K562 (cell line): ENCODE data around the gene RUSC1. TPM values are rescaled to one million over a fixed set of nuclear protein-coding genes. Genes with fewer than 3 reads are reported as not detected.

Experiments
- ATAC-seq: fragments of 200-7000 bp; cut with Tn5 transposase; 3 replicates; pipeline ENCODE4 v1.9.1; 2020; ENCODE audit warnings: moderate library complexity
- BruUV-seq: library from RNA; stranded (reverse); fragments of 400-500 nt; replicated peaks from 2 replicates; lab custom pipeline; 2021; lab: Mats Ljungman, UMichigan
- CTCF ChIA-PET: fragments of 300-600 bp; formaldehyde crosslinking; extraction: SDS; loops from one replicate; lab custom pipeline; 2021; ENCODE audit warnings: low intra/inter-chr PET ratio; lab: Yijun Ruan, JAX
- POLR2A ChIA-PET: fragments of 300-600, 350-650 bp; sonication (Branson Sonifier 250); formaldehyde crosslinking; extraction: SDS; loops from one replicate; lab custom pipeline; 2021; ENCODE audit warnings: antibody characterized with exemption, inconsistent platforms; lab: Yijun Ruan, JAX
- DNase-seq, 4 experiments: peaks; one replicate each; pipeline versions ENCODE4 v3.0.0 to v3.0.0-alpha.2; 2011 to 2018; ENCODE audit warnings: low spot score in 3 of 4, mixed read lengths in 3 of 4; ENCODE audit errors: extremely low read depth in 1 of 4
- FAIRE-seq: peaks from 2 replicates; lab custom pipeline; 2011; peaks lifted over from hg19 to GRCh38; lab: Jason Lieb, UNC
- H2AFZ ChIP-seq: 2 replicates; pipeline ENCODE4 v1.6.0; 2011; ENCODE audit warnings: low read depth, low read length, control low read depth, inconsistent platforms
- H3K27ac ChIP-seq: fragments of 200-600 bp; 3 replicates; pipeline ENCODE4 v1.8.0; 2011; ENCODE audit warnings: low read depth, mild to moderate bottlenecking, control low read depth, inconsistent platforms, low read length, moderate library complexity, mixed read lengths; ENCODE audit errors: extremely low read depth
- H3K27me3 ChIP-seq, 2 experiments: fragments of 300-600 bp in 1 of 2; 2 replicates in 1 of 2; 3 replicates in 1 of 2; pipeline versions ENCODE4 v1.6.0 to v1.8.0; 2011; ENCODE audit warnings: inconsistent platforms in 2 of 2, low read length in 2 of 2, mild to moderate bottlenecking in 1 of 2, mixed read lengths in 1 of 2, moderate library complexity in 1 of 2; ENCODE audit not compliant: control insufficient read depth in 2 of 2, insufficient read depth in 2 of 2
- H3K36me3 ChIP-seq: fragments of 300-600 bp; 3 replicates; pipeline ENCODE4 v1.8.0; 2011; ENCODE audit warnings: mild to moderate bottlenecking, low read length, inconsistent platforms; ENCODE audit not compliant: control insufficient read depth, insufficient read depth
- H3K4me1 ChIP-seq, 2 experiments: fragments of 200-600 bp in 1 of 2; replicated peaks in 1 of 2; 2 replicates in 1 of 2; 3 replicates in 1 of 2; pipeline versions ENCODE4 v1.5.1 to v1.8.0; 2011; ENCODE audit warnings: inconsistent platforms in 2 of 2, low read length in 2 of 2, mild to moderate bottlenecking in 1 of 2, mixed read lengths in 1 of 2, moderate library complexity in 1 of 2; ENCODE audit not compliant: control insufficient read depth in 2 of 2, insufficient read depth in 2 of 2
- H3K4me2 ChIP-seq: 2 replicates; pipeline ENCODE4 v1.6.1; 2011; ENCODE audit warnings: low read length, control low read depth, inconsistent platforms, mixed read lengths; ENCODE audit not compliant: insufficient read depth
- H3K4me3 ChIP-seq: fragments of 200-600 bp; sonication (generic), shearing (Covaris generic); 2 replicates; pipeline ENCODE4 v1.5.1; 2016; ENCODE audit warnings: control low read depth, inconsistent platforms
- H3K79me2 ChIP-seq: fragments of 200-600 bp; 3 replicates; pipeline ENCODE4 v1.8.0; 2011; ENCODE audit warnings: low read length, inconsistent platforms; ENCODE audit not compliant: control insufficient read depth, insufficient read depth
- H3K9ac ChIP-seq, 2 experiments: 2 replicates each; pipeline versions ENCODE4 v1.6.0 to v1.6.1; 2011; ENCODE audit warnings: low read depth in 2 of 2, low read length in 2 of 2, control low read depth in 1 of 2, inconsistent platforms in 1 of 2, mild to moderate bottlenecking in 1 of 2, mixed read lengths in 1 of 2; ENCODE audit not compliant: insufficient read depth in 1 of 2
- H3K9me1 ChIP-seq: one replicate; pipeline ENCODE4 v1.6.0; 2011; ENCODE audit warnings: inconsistent platforms, mild to moderate bottlenecking, low read length, moderate library complexity; ENCODE audit not compliant: control insufficient read depth, insufficient read depth
- H3K9me3 ChIP-seq: replicated peaks from 2 replicates; pipeline ENCODE4 v1.5.1; 2011; ENCODE audit warnings: low read depth, low read length, inconsistent platforms; ENCODE audit not compliant: control insufficient read depth, insufficient read depth
- H4K20me1 ChIP-seq: replicated peaks from 2 replicates; pipeline ENCODE4 v1.6.1; 2011; ENCODE audit warnings: low read length, inconsistent platforms, mixed read lengths; ENCODE audit not compliant: control insufficient read depth, insufficient read depth
- AFF4 ChIP-seq: sonication (generic); formaldehyde crosslinking; IDR thresholded peaks from 2 replicates; pipeline ENCODE4 v1.8.0; 2023; ENCODE audit warnings: mild to moderate bottlenecking, missing genetic modification reagents
- ARID1B ChIP-seq: fragments of 450-650 bp; IDR thresholded peaks from 2 replicates; pipeline ENCODE4 v1.6.1; 2016; ENCODE audit warnings: antibody characterized with exemption, mild to moderate bottlenecking, inconsistent platforms
- ARNT ChIP-seq, 2 experiments: fragments of 450-650 bp; IDR thresholded peaks; 2 replicates each; pipeline ENCODE4 v1.6.1; 2016; ENCODE audit warnings: mild to moderate bottlenecking in 1 of 2
- CHD1 ChIP-seq: fragments of 200-600 bp; sonication (generic); IDR thresholded peaks from one replicate; pipeline ENCODE4 v1.6.1; 2012; ENCODE audit warnings: mild to moderate bottlenecking, moderate library complexity, low read length, inconsistent platforms
- CSDE1 ChIP-seq, 2 experiments: fragments of 450-650 bp; IDR thresholded peaks; 2 replicates each; pipeline ENCODE4 v1.6.1; 2016; ENCODE audit warnings: mild to moderate bottlenecking in 1 of 2
- HEY1 ChIP-seq: fragments of 250-450 bp; sonication (Bioruptor Pico); IDR thresholded peaks from 2 replicates; pipeline ENCODE4 v1.5.0; 2020; ENCODE audit warnings: mild to moderate bottlenecking, moderate library complexity, borderline replicate concordance
- HNRNPK ChIP-seq: fragments of 200-400 bp; formaldehyde crosslinking; IDR thresholded peaks from one replicate; pipeline ENCODE4 v1.6.1; 2018; ENCODE audit warnings: mild to moderate bottlenecking, low read depth, low read length; ENCODE audit not compliant: poor library complexity, severe bottlenecking
- HOMEZ ChIP-seq: fragments of 250-450 bp; sonication (Bioruptor Pico); IDR thresholded peaks from 2 replicates; pipeline ENCODE4 v1.4.0; 2020; ENCODE audit warnings: mild to moderate bottlenecking, moderate library complexity
- KAT2B ChIP-seq: IDR thresholded peaks from one replicate; pipeline ENCODE4 v1.6.1; 2012; ENCODE audit warnings: low read depth, mild to moderate bottlenecking, control low read depth, inconsistent platforms, low read length, moderate library complexity
- NR2C1 ChIP-seq, 2 experiments: fragments of 450-650 bp; IDR thresholded peaks; 2 replicates each; pipeline ENCODE4 v1.6.1; 2017; ENCODE audit warnings: mild to moderate bottlenecking in 2 of 2, antibody characterized with exemption in 1 of 2, inconsistent platforms in 1 of 2, missing compliant biosample characterization in 1 of 2, missing genetic modification characterization in 1 of 2
- SNRNP70 ChIP-seq: fragments of 200-400 bp; formaldehyde crosslinking; optimal IDR thresholded peaks from 2 replicates; pipeline ENCODE3; 2017; ENCODE audit warnings: low read depth, low read length
- TARDBP ChIP-seq: fragments of 450-650 bp; IDR thresholded peaks from 2 replicates; pipeline ENCODE4 v1.6.1; 2016
- TBL1XR1 ChIP-seq, 2 experiments: IDR thresholded peaks; 2 replicates each; pipeline ENCODE4 v1.6.1; 2012; ENCODE audit warnings: improper control_type of control experiment in 2 of 2, low read length in 2 of 2, mild to moderate bottlenecking in 1 of 2
- ZNF146 ChIP-seq: IDR thresholded peaks from one replicate; pipeline ENCODE4 v1.6.1; 2018; ENCODE audit warnings: missing compliant biosample characterization; ENCODE audit not compliant: unreplicated experiment
- ZNF324 ChIP-seq: fragments of 250-450 bp; sonication (Bioruptor Pico); IDR thresholded peaks from 2 replicates; pipeline ENCODE4 v1.4.0; 2020; ENCODE audit warnings: mild to moderate bottlenecking
- WGBS: fragments of 100-300 bp; shearing (Covaris generic); methylation state at CpG from one replicate; pipeline ENCODE4 v1.1.6; 2016; ENCODE audit warnings: low coverage, mixed read lengths; ENCODE audit not compliant: insufficient coverage; ENCODE audit errors: missing lambda C conversion rate; 5-methylcytosine and 5-hydroxymethylcytosine counted together
- in situ Hi-C: fragments of 300-500 bp; cut with MboI; formaldehyde crosslinking; loops from 4 replicates; pipeline ENCODE4 v1.15.0; 2018; ENCODE audit warnings: inconsistent platforms, mixed read lengths
- intact Hi-C: fragments of 100-400 bp; cut with micrococcal nuclease; formaldehyde crosslinking; loops from 2 replicates; pipeline ENCODE4 v1.14.2; 2022
- polyA plus RNA-seq, 8 experiments: library from polyadenylated mRNA; depleted of rRNA in 4 of 8; stranded (reverse) in 5 of 8; unstranded in 3 of 8; fragments of >200 nt; fragmentation: Nextera tagmentation in 2 of 8; fragmentation: Illumina TruSeq in 1 of 8; extraction: Ambion mirVana in 2 of 8; extraction: Trizol in 1 of 8; gene quantifications; 2 replicates each; pipeline versions ENCODE4 v1.2.1 to v1.2.3, GENCODE V29; 2011 to 2014; ENCODE audit warnings: inconsistent platforms in 1 of 8, missing spikeins in 1 of 8
- total RNA-seq, 7 experiments: library from RNA; depleted of rRNA in 6 of 7; stranded (reverse); fragments of >200 nt in 6 of 7; fragmentation: Illumina TruSeq in 2 of 7; extraction: Trizol in 2 of 7; gene quantifications; 2 replicates each; pipeline versions ENCODE4 v1.2.1 to v1.2.3, GENCODE V29; 2011 to 2021; ENCODE audit warnings: low replicate concordance in 1 of 7

RUSC1 gene
- total and polyA plus RNA-seq, 9 of the 15 experiments (the other 6 are each of a cell fraction or from before 2014, with no cell fraction given), result 5.7 to 68.3 (median 33.6) TPM

GRCh38 chr1:155308493-155309422 lies 11.9 kb upstream of the RUSC1 start, which contains the start of gene FDPS:
FDPS (plus strand) TSS chr1:155308866; CDS start chr1:155309790, 924 bp downstream.
- DNase-seq (peak; percentile 97 to 100 (median 98)), ATAC-seq (peak; percentile 97), FAIRE-seq (peak; percentile 99)
- CTCF ChIA-PET, result interaction anchor here (0.6 to 3.0 kb wide), 2 partner anchors 58 to 134 kb away, joined by 4 to 23 read pairs; no protein-coding TSS in a partner anchor
- Histone ChIP-seq H3K9me3 (no peaks in the 10 kb centered on the region), H3K4me3 (peak within 1 kb of the TSS; percentile 75), H3K27ac (peak within 1 kb of the TSS; percentile 93), H3K27me3 (no peaks in the 10 kb centered on the region), H3K9ac (peak within 1 kb of the TSS; percentile 95 to 96), H3K4me2 (peak within 1 kb of the TSS; percentile 96), H3K4me1 (peaks cover 23 to 35% of the 10 kb centered on the region in 2 experiments; a peak in 4 of 5 replicates), H4K20me1 (0 out of 2 replicates have a peak, but pooled peaks cover 2% of the 10 kb centered on the region), H3K36me3 (peaks cover 38% of the 10 kb centered on the region), H2AFZ (peak within 1 kb of the TSS; percentile 74), H3K9me1 (no peaks in the 10 kb centered on the region), H3K79me2 (peaks cover 46% of the 10 kb centered on the region)
- WGBS, result under 1% methylated on average over 49 of the region's 51 CpGs
- intact Hi-C loops (loop anchor here (1.0 to 2.0 kb wide), 3 partner anchors 14 to 58 kb away; partner anchors contain the start of gene HCN3), in situ Hi-C loops (loop anchor here (25.0 kb wide), 1 partner anchor 1429 kb away; the partner anchor contains the start of genes ISG20L2, METTL25B and MRPL24)
- BruUV-seq, result TSS peak; percentile 90
- POLR2A ChIA-PET, result interaction anchor here (0.7 to 1.9 kb wide), 6 partner anchors 9 to 58 kb away, joined by 3 to 8 read pairs (median 4); partner anchors contain the start of genes HCN3 and RUSC1
- TF ChIP-seq TARDBP (0 out of 2 replicates have a peak, but pooled peaks have one; percentile 33), HEY1 (CRISPR knock-in tag) (no peak), TBL1XR1 (IDR thresholded peaks at IDR 0.05; ENCODE audit: low read length in 2 of 2) (no peak), HNRNPK (no peak), HOMEZ (no peak), ARNT (IDR thresholded peaks at IDR 0.05) (no peak; a peak in 1 of 4 replicates), AFF4 (CRISPR knock-in tag) (no peak), ZNF146 (CRISPR knock-in tag) (no peak), ZNF324 (no peak), SNRNP70 (no peak), KAT2B (no peak), NR2C1 (IDR thresholded peaks at IDR 0.05) (peak; percentile 88), NR2C1 (tag; IDR thresholded peaks at IDR 0.05) (peak; percentile 94), CHD1 (no peak), ARID1B (no peak), CSDE1 (IDR thresholded peaks at IDR 0.05) (no peak)
